ENCODE measurements around the gene CFAP100. TPM values are rescaled to one million over a fixed set of nuclear protein-coding genes. Genes with fewer than 3 reads are reported as not detected.

The CFAP100 gene
- total RNA-seq, 1 donor from 2014 or later: not detected

DNA sequence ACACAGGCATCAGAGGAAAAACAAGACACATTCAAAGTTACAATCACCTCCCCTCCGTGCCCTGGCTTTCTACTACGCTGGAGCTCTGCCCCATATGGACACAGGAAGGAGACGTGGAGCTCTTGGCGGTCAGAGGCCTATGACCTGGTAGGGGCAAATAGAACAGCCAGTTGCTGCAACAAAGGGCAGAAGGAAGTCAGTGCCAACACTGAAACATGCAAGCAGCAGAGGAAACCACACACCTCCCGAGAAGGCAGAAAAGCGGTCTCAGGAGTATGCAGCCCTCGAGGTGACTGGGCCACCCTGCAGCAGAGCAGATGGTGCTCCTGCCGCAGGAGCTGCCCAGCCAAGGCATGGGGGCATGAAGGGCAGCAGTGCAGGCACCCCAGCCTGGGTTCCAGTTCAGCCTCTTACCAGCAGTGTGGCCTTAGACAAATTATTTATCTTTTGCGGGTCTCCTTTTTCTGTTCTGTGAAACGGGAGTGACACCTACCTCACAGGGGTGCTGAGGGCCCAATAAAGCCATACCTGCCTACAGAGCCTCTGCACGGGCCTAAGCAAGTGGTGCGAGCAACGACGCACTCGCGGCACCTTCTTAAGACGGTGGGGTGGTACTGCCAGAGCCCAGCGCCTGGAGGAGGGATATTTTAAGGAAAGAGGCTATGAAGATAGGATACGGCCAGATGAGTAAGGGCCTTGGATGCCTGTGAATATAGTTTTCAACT, 72.3 kb downstream of the CFAP100 start:
- H3K4me3 ChIP-seq (ENCODE audit: low read depth, low read length): no peak overlapping the region
- DNase-seq (ENCODE audit: low read depth): no peak
- TF ChIP-seq, protein P1, sequence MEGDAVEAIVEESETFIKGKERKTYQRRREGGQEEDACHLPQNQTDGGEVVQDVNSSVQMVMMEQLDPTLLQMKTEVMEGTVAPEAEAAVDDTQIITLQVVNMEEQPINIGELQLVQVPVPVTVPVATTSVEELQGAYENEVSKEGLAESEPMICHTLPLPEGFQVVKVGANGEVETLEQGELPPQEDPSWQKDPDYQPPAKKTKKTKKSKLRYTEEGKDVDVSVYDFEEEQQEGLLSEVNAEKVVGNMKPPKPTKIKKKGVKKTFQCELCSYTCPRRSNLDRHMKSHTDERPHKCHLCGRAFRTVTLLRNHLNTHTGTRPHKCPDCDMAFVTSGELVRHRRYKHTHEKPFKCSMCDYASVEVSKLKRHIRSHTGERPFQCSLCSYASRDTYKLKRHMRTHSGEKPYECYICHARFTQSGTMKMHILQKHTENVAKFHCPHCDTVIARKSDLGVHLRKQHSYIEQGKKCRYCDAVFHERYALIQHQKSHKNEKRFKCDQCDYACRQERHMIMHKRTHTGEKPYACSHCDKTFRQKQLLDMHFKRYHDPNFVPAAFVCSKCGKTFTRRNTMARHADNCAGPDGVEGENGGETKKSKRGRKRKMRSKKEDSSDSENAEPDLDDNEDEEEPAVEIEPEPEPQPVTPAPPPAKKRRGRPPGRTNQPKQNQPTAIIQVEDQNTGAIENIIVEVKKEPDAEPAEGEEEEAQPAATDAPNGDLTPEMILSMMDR (conservative IDR thresholded peaks at IDR 0.05; ENCODE audit: low read depth, low read length): no peak

DNA sequence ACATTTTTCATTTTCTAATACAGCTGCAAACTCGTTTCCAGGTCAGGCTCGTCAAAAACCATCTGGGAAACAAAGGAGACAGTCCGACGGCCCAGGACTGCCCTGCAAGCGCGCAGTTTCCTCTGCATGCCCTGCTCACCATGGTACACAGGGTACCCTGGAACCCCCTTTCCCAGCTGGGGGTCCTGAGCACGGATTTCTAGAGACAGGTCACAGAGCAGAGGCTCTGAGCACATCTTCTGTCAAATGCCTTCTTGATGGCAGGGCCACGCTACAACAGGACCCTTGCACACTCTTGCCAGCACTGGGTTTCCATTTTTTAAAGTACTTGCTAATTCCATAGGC, 72.9 kb downstream of the CFAP100 start:
- no peak for DNase-seq (ENCODE audit: low read depth)
- no peak overlapping the region for H3K4me3 ChIP-seq (ENCODE audit: low read depth, low read length)
- TF ChIP-seq, protein P1 (conservative IDR thresholded peaks at IDR 0.05; ENCODE audit: low read depth, low read length): no peak

DNA sequence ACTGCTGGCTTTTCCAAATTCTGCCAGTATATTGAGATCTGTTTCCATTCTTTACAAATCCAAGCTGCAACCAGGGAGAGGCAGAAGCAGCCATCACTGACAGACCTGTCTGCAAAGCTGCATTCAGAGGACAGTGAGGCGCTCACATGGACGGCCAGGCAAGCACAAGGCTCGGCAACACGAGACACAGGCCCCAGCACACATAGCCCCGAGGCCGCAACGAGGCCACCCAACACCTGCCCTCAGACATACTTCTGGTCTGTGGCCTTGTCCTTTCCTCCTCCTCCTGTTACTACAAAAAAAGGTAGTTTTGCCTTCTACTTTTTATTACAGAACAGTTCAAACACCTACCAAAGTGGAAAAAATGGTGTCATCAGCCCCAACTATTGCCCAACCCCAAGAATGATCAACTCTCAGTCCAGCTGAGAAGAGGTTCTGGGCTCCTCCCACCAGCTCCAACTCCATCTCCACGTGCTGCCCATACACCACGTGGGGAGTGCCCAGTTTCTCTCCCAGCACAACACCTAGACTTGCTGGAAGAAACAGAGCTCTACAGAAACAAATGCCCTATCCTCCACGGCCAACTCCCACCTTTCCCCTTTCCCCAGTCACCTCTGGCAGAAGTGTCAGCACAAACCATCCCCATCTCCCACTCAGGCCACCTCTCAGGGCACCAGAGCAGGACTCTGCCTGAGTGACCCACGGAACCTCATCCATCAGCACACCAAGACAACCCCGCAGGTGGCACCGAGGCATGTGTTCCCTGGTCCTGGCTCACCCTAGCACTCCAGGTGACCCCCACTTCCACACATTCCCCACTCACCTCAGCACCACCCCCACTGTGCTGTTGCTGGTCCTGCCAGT, 73.6 kb downstream of the CFAP100 start:
- H3K4me3 ChIP-seq (ENCODE audit: low read depth, low read length): no peak overlapping the region
- DNase-seq (ENCODE audit: low read depth): no peak
- TF ChIP-seq, protein P1 (conservative IDR thresholded peaks at IDR 0.05; ENCODE audit: low read depth, low read length): no peak

DNA sequence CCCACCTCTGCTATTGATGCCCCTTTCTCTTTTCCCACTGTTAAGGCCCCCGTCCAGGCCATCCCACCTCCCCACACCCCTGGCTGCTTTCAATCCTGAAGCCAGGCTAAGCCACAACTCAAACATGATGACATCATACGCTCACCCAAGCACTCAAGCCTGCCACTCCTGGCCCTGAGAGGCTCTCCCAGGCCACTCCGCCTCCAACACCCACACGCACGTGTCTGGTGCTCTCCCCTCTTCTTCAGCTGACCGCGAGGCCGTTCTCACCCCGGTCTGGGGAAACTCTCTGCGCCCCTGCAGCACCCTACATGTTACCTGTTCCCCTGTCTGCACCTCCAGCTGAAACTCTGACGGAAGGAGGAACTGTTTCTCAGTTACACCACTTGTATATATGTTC, 74.8 kb downstream of the CFAP100 start:
- no peak for DNase-seq (ENCODE audit: low read depth)
- TF ChIP-seq, protein P1 (conservative IDR thresholded peaks at IDR 0.05; ENCODE audit: low read depth, low read length): no peak
- no peak overlapping the region for H3K4me3 ChIP-seq (ENCODE audit: low read depth, low read length)

DNA sequence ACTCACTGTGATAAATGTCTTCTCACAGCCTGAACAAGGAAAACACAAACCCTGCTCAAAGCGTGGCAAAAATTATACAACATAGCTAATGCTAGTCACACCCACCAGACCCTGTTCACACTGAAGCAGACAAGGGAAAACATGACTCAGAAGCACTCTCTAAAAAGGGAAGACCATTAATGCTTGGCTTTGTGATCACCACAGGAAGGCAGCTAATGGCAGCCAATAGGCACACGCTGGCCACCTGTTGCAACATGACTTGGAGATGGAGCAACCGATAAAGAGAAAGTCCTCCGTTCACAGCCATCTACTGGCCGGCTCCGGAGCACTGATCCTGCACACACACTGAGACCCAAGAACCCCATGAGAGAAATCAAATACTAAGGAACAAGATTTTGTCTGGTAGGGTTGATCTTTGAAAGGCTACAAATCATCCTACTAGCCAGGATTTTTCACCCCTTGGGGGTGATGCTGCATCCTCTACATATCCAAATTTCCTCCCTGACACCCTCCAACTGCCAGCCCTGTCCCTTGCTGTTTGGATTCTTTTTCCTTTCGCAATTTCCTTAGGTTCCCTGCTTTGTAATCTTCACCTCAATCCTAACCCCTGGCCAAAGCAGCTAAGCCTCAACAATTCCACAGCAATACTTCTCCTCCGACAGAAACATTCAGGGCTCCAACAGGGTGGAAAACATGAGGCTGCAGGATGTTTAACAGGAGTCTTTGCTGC, 77.7 kb downstream of the CFAP100 start:
- TF ChIP-seq, protein P1 (conservative IDR thresholded peaks at IDR 0.05; ENCODE audit: low read depth, low read length): peak; percentile 26
- peak overlapping the region; percentile 85 for H3K4me3 ChIP-seq (ENCODE audit: low read depth, low read length)

DNA sequence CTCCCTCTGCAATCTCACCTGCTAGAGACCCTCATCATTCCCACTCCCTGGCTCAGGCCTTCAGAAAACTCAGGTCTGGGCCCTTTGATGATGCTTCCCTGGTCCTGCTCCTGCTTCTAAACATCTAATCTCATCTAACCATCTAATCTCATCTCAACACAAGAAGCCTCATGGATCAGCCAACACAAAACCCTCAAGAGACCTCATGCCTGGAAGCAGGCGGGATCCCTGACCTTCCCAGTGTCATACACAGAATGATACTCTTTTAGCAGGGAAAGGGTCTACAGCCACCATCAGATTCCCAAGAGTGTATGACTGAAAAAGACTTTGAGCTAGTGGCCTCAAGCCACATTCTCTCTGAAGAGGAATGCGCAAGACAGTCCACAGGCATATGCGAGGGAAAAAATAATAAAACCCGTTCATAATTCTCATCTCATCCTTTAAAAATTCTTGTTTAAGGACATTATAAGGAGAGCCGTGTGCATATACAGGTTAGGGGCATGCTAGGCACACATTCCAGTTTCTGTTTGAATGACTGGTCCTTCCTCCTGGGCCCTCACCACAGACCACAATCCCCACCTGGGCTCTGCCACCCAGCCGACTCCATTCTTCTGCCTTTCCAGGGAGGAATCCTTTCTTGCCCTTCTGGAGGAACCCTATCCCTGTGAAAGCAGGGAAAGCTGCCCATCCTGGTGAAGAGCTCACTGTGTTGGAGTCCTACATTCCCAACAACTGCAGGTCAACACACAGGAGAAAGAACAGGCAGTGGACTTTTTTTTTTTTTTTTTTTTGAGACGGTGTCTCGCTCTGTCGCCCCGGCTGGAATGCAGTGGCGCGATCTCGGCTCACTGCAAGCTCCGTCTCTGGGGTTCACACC, 78.8 kb downstream of the CFAP100 start:
- DNase-seq (ENCODE audit: low read depth): no peak
- TF ChIP-seq, protein P1 (conservative IDR thresholded peaks at IDR 0.05; ENCODE audit: low read depth, low read length): no peak

More for the DNA sequence above, 77.7 kb downstream of the CFAP100 start:
- peak; percentile 85 for DNase-seq (ENCODE audit: low read depth)

More for the DNA sequence above, 78.8 kb downstream of the CFAP100 start:
- H3K4me3 ChIP-seq (ENCODE audit: low read depth, low read length): peak overlapping the region; percentile 85

Measured in epithelial cell of proximal tubule (primary cell).